ENCODE results near the gene DNTTIP2. TPM values are rescaled to one million over a fixed set of nuclear protein-coding genes. Genes with fewer than 3 reads are reported as not detected.
"Not testable (repeated sequence)": the region's sequence is repeated elsewhere in the genome, so short reads cannot be mapped to it uniquely, and the experiment has no call there.

The DNTTIP2 gene
- total RNA-seq, 1 experiment from 2014 or later: 101 TPM

- no peak for DNase-seq
Measured at GRCh38 chr1:93837961-93838360, 41.0 kb downstream of the DNTTIP2 start.

GRCh38 chr1:93833293-93833692 is 45.7 kb downstream of the DNTTIP2 start:
- H3K27ac ChIP-seq (ENCODE audit: insufficient read length, low read depth, low read length); H3K4me1 ChIP-seq (ENCODE audit: insufficient read depth, low read length); H3K79me1 ChIP-seq (ENCODE audit: insufficient read depth, low read depth, low read length, poor library complexity, severe bottlenecking); H2BK120ac ChIP-seq (ENCODE audit: low read depth, low read length, poor library complexity, severe bottlenecking); H2AK5ac ChIP-seq (ENCODE audit: insufficient read length, low read length); H4K91ac ChIP-seq (ENCODE audit: insufficient read length, low read depth, low read length); H3K4me3 Mint-ChIP-seq; H2BK15ac ChIP-seq (ENCODE audit: low read depth, low read length); H3K79me2 ChIP-seq (ENCODE audit: insufficient read depth, low read length); H3T11ph ChIP-seq (ENCODE audit: low read length); H3K27ac Mint-ChIP-seq; H2BK5ac ChIP-seq (ENCODE audit: insufficient read length, low read length); H3K4me2 ChIP-seq (ENCODE audit: insufficient read depth, insufficient read length, low read length); H3K18ac ChIP-seq (ENCODE audit: insufficient read length, low read depth, low read length); H4K5ac ChIP-seq (ENCODE audit: insufficient read length, low read depth, low read length); H2BK12ac ChIP-seq (ENCODE audit: insufficient read length, low read depth, low read length); H3K9ac ChIP-seq (ENCODE audit: extremely low read depth, insufficient read length, low read length); H4K20me1 ChIP-seq (ENCODE audit: control insufficient read depth, insufficient read depth, insufficient read length); H3K4ac ChIP-seq (ENCODE audit: low read depth, low read length); H3K56ac ChIP-seq (ENCODE audit: insufficient read length, low read depth, low read length); H3K23me2 ChIP-seq (ENCODE audit: insufficient read length, low read depth, low read length, poor library complexity, severe bottlenecking); H3K14ac ChIP-seq (ENCODE audit: insufficient read depth, low read length); H3K27me3 ChIP-seq (ENCODE audit: insufficient read depth, low read length); H2BK20ac ChIP-seq (ENCODE audit: low read depth, low read length, poor library complexity, severe bottlenecking); H3K9me3 ChIP-seq (ENCODE audit: control insufficient read depth, low read depth, low read length); H4K8ac ChIP-seq (replicated peaks; ENCODE audit: insufficient read length, low read depth, low read length); DNase-seq; H3K23ac ChIP-seq (ENCODE audit: insufficient read length, low read depth, low read length); H3K27me3 Mint-ChIP-seq (ENCODE audit: low read depth); H2AFZ ChIP-seq (ENCODE audit: low read length): not testable (repeated sequence)
- peaks cover 17 to 19% of the 10 kb centered on the region in 2 experiments for H3K4me1 Mint-ChIP-seq
- peaks cover 69 to 76% of the 10 kb centered on the region in 2 experiments for H3K9me3 Mint-ChIP-seq
- no CpG with 5 or more reads among the region's 3 CpGs for WGBS (ENCODE audit: extremely low coverage, insufficient read length, low lambda C conversion rate)
- peaks cover 77 to 84% (median 81%) of the 10 kb centered on the region in 3 experiments for H3K36me3 Mint-ChIP-seq (ENCODE audit: insufficient read depth in 1 of 3, low read depth in 3 of 3)

More at GRCh38 chr1:93837961-93838360, 41.0 kb downstream of the DNTTIP2 start:
- H3K56ac ChIP-seq (ENCODE audit: insufficient read length, low read depth, low read length): no peak overlapping the region
- peaks cover 4% of the 10 kb centered on the region for H3K9me3 ChIP-seq (ENCODE audit: control insufficient read depth, low read depth, low read length)
- H4K5ac ChIP-seq (ENCODE audit: insufficient read length, low read depth, low read length): no peak overlapping the region
- H3K23ac ChIP-seq (ENCODE audit: insufficient read length, low read depth, low read length): no peak overlapping the region
- Mint-ChIP-seq H3K4me1 (peaks cover 2 to 4% of the 10 kb centered on the region in 2 experiments; a peak in 3 of 4 replicates), H3K36me3 (ENCODE audit: insufficient read depth in 1 of 3, low read depth in 3 of 3) (peaks cover 48 to 53% (median 50%) of the 10 kb centered on the region in 3 experiments), H3K27ac (no peak overlapping the region), H3K9me3 (peaks cover 40 to 44% of the 10 kb centered on the region in 2 experiments), H3K4me3 (no peak overlapping the region), H3K27me3 (ENCODE audit: low read depth) (no peaks in the 10 kb centered on the region)
- H3K79me1 ChIP-seq (ENCODE audit: insufficient read depth, low read depth, low read length, poor library complexity, severe bottlenecking): no peaks in the 10 kb centered on the region
- no peaks in the 10 kb centered on the region; the same call in 1 of the 2 replicates for H3K4me1 ChIP-seq (ENCODE audit: insufficient read depth, low read length)
- no CpG with 5 or more reads among the region's 3 CpGs for WGBS (ENCODE audit: extremely low coverage, insufficient read length, low lambda C conversion rate)
- H3K27me3 ChIP-seq (ENCODE audit: insufficient read depth, low read length): no peaks in the 10 kb centered on the region
- no peak overlapping the region for H2BK20ac ChIP-seq (ENCODE audit: low read depth, low read length, poor library complexity, severe bottlenecking)
- no peak overlapping the region for H4K8ac ChIP-seq (replicated peaks; ENCODE audit: insufficient read length, low read depth, low read length)
- no peak overlapping the region for H4K91ac ChIP-seq (ENCODE audit: insufficient read length, low read depth, low read length)
- no peaks in the 10 kb centered on the region for H3K23me2 ChIP-seq (ENCODE audit: insufficient read length, low read depth, low read length, poor library complexity, severe bottlenecking)
- no peak for TF ChIP-seq CTCF (conservative IDR thresholded peaks at IDR 0.05)
- no peaks in the 10 kb centered on the region for H4K20me1 ChIP-seq (ENCODE audit: control insufficient read depth, insufficient read depth, insufficient read length)
- no peak overlapping the region for H3K27ac ChIP-seq (ENCODE audit: insufficient read length, low read depth, low read length)
- H3K14ac ChIP-seq (ENCODE audit: insufficient read depth, low read length): no peak overlapping the region
- no peak overlapping the region for H2BK15ac ChIP-seq (ENCODE audit: low read depth, low read length)
- no peak overlapping the region for H3K4me2 ChIP-seq (ENCODE audit: insufficient read depth, insufficient read length, low read length)
- no peak overlapping the region for H2BK5ac ChIP-seq (ENCODE audit: insufficient read length, low read length)
- H3T11ph ChIP-seq (ENCODE audit: low read length): no peak overlapping the region
- no peak overlapping the region for H3K4ac ChIP-seq (ENCODE audit: low read depth, low read length)
- no peak overlapping the region for H3K9ac ChIP-seq (ENCODE audit: extremely low read depth, insufficient read length, low read length)
- no peak overlapping the region for H3K18ac ChIP-seq (ENCODE audit: insufficient read length, low read depth, low read length)
- H3K79me2 ChIP-seq (ENCODE audit: insufficient read depth, low read length): no peaks in the 10 kb centered on the region
- no peak overlapping the region for H2AK5ac ChIP-seq (ENCODE audit: insufficient read length, low read length)
- H2BK12ac ChIP-seq (ENCODE audit: insufficient read length, low read depth, low read length): no peak overlapping the region
- H2AFZ ChIP-seq (ENCODE audit: low read length): no peak overlapping the region
- H2BK120ac ChIP-seq (ENCODE audit: low read depth, low read length, poor library complexity, severe bottlenecking): no peak overlapping the region

Measured in H9 (cell line).